K562 (cell line): ENCODE measurements around the gene C1orf167. TPM values are rescaled to one million over a fixed set of nuclear protein-coding genes. Genes with fewer than 3 reads are reported as not detected.

Experiments used
- EGR1 ChIP-seq: fragments of 450-650 bp; conservative IDR thresholded peaks from 2 replicates; pipeline ENCODE4 v1.6.1; 2017; ENCODE audit warnings: mild to moderate bottlenecking
- ELF4 ChIP-seq: fragments of 450-650 bp; formaldehyde crosslinking; IDR thresholded peaks from 2 replicates; pipeline ENCODE4 v1.4.0; 2022; ENCODE audit warnings: missing genetic modification characterization
- NFXL1 ChIP-seq: fragments of 450-650 bp; formaldehyde crosslinking; IDR thresholded peaks from 2 replicates; pipeline ENCODE4 v1.4.0; 2021; ENCODE audit warnings: mild to moderate bottlenecking
- POLR2AphosphoS2 ChIP-seq: IDR thresholded peaks from 2 replicates; pipeline ENCODE4 v1.6.1; 2012; ENCODE audit warnings: low read length, improper control_type of control experiment
- PPARD ChIP-seq: fragments of 250-450 bp; sonication (Bioruptor Pico); IDR thresholded peaks from 2 replicates; pipeline ENCODE4 v1.8.0; 2022; ENCODE audit warnings: inconsistent platforms, mild to moderate bottlenecking, moderate library complexity
- TAL1 ChIP-seq: fragments of 450-650 bp; IDR thresholded peaks from 2 replicates; pipeline ENCODE4 v1.6.1; 2016; ENCODE audit warnings: mild to moderate bottlenecking
- ZNF23 ChIP-seq: fragments of 250-450 bp; sonication (Bioruptor Pico); IDR thresholded peaks from 2 replicates; pipeline ENCODE4 v1.4.0; 2020; ENCODE audit warnings: mild to moderate bottlenecking
- ZNF263 ChIP-seq: sonication (generic); formaldehyde crosslinking; IDR thresholded peaks from 2 replicates; pipeline ENCODE4 v1.8.0; 2022; ENCODE audit warnings: mild to moderate bottlenecking, missing genetic modification reagents, borderline replicate concordance
- polyA plus RNA-seq, 8 experiments: library from polyadenylated mRNA; depleted of rRNA in 4 of 8; stranded (reverse) in 5 of 8; unstranded in 3 of 8; fragments of >200 nt; fragmentation: Nextera tagmentation in 2 of 8; fragmentation: Illumina TruSeq in 1 of 8; extraction: Ambion mirVana in 2 of 8; extraction: Trizol in 1 of 8; gene quantifications; 2 replicates each; pipeline versions ENCODE4 v1.2.1 to v1.2.3, GENCODE V29; 2011 to 2014; ENCODE audit warnings: inconsistent platforms in 1 of 8, missing spikeins in 1 of 8
- total RNA-seq, 7 experiments: library from RNA; depleted of rRNA in 6 of 7; stranded (reverse); fragments of >200 nt in 6 of 7; fragmentation: Illumina TruSeq in 2 of 7; extraction: Trizol in 2 of 7; gene quantifications; 2 replicates each; pipeline versions ENCODE4 v1.2.1 to v1.2.3, GENCODE V29; 2011 to 2021; ENCODE audit warnings: low replicate concordance in 1 of 7
- TF ChIP-seq, protein P1 (sequence below), 2 experiments: fragments of 450-650 bp; conservative IDR thresholded peaks; 2 replicates each; pipeline ENCODE4 v1.6.1; 2017; ENCODE audit warnings: mild to moderate bottlenecking in 2 of 2, moderate library complexity in 2 of 2
- TF ChIP-seq, protein P2 (sequence below): sonication (generic); formaldehyde crosslinking; IDR thresholded peaks from 2 replicates; pipeline ENCODE4 v1.9.0; 2022; ENCODE audit warnings: mild to moderate bottlenecking, missing genetic modification reagents
- TF ChIP-seq, protein P3 (sequence below): sonication (generic); formaldehyde crosslinking; IDR thresholded peaks from 2 replicates; pipeline ENCODE4 v1.8.0; 2022; ENCODE audit warnings: missing genetic modification reagents, mild to moderate bottlenecking, moderate library complexity, borderline replicate concordance
- TF ChIP-seq, protein P4 (sequence below), 2 experiments: IDR thresholded peaks; 2 replicates each; pipeline ENCODE4 v1.6.1; 2011; ENCODE audit warnings: borderline replicate concordance in 1 of 2, control low read depth in 1 of 2, low read depth in 1 of 2, low read length in 1 of 2, mild to moderate bottlenecking in 1 of 2, mixed read lengths in 1 of 2, moderate library complexity in 1 of 2; ENCODE audit not compliant: insufficient read depth in 1 of 2, insufficient read length in 1 of 2, poor library complexity in 1 of 2, severe bottlenecking in 1 of 2; ENCODE audit errors: extremely low read depth in 1 of 2
- TF ChIP-seq, protein P5 (sequence below): fragments of 450-650 bp; IDR thresholded peaks from 2 replicates; pipeline ENCODE4 v1.6.1; 2014; ENCODE audit warnings: low read depth, mild to moderate bottlenecking, moderate library complexity, borderline replicate concordance

C1orf167 gene
- total and polyA plus RNA-seq, 9 of the 15 experiments (the other 6 are each of a cell fraction or from before 2014, with no cell fraction given) = 0.22 to 0.86 (median 0.31) TPM; not detected in 2

DNA sequence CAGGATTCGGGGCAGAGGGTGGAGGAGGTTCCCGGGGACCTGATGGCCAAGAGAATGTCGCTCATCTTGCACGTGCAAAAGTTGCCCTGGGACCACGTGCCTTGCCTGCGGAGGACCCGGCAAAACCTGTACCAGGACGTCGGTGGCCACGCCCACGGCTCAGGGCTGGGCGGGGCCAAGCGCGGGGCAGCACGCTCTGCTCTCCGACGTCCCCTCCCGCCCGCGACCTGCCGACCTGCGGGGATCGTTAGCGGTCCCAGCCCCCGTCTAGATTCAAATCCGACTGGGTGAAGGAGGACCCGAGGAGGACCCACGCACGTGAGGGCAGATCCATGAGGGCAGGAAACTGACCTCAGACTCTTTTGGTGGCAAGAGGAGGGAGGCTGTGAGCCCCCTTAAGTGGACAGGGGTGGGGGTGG, at the start of gene C1orf167 (continued):
- TF ChIP-seq, protein P1, sequence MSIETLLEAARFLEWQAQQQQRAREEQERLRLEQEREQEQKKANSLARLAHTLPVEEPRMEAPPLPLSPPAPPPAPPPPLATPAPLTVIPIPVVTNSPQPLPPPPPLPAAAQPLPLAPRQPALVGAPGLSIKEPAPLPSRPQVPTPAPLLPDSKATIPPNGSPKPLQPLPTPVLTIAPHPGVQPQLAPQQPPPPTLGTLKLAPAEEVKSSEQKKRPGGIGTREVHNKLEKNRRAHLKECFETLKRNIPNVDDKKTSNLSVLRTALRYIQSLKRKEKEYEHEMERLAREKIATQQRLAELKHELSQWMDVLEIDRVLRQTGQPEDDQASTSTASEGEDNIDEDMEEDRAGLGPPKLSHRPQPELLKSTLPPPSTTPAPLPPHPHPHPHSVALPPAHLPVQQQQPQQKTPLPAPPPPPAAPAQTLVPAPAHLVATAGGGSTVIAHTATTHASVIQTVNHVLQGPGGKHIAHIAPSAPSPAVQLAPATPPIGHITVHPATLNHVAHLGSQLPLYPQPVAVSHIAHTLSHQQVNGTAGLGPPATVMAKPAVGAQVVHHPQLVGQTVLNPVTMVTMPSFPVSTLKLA (conservative IDR thresholded peaks at IDR 0.05) = peak in 1 of 2 experiments; percentile 74; a peak in 3 of 4 replicates
- TF ChIP-seq, protein P2, sequence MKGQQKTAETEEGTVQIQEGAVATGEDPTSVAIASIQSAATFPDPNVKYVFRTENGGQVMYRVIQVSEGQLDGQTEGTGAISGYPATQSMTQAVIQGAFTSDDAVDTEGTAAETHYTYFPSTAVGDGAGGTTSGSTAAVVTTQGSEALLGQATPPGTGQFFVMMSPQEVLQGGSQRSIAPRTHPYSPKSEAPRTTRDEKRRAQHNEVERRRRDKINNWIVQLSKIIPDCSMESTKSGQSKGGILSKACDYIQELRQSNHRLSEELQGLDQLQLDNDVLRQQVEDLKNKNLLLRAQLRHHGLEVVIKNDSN (CRISPR knock-in tag) = peak; percentile 72
- TF ChIP-seq POLR2AphosphoS2 (no peak), ZNF263 (peak; percentile 45), ELF4 (no peak), EGR1 (peak; percentile 52; the same call in 1 of the 2 replicates), TAL1 (no peak), ZNF23 (CRISPR knock-in tag) (no peak), PPARD (CRISPR knock-in tag) (no peak), NFXL1 (CRISPR knock-in tag) (no peak)
- TF ChIP-seq, protein P3, sequence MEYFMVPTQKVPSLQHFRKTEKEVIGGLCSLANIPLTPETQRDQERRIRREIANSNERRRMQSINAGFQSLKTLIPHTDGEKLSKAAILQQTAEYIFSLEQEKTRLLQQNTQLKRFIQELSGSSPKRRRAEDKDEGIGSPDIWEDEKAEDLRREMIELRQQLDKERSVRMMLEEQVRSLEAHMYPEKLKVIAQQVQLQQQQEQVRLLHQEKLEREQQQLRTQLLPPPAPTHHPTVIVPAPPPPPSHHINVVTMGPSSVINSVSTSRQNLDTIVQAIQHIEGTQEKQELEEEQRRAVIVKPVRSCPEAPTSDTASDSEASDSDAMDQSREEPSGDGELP (CRISPR knock-in tag) = 0 out of 2 replicates have a peak, but pooled peaks have one; percentile 26
- TF ChIP-seq, protein P4, sequence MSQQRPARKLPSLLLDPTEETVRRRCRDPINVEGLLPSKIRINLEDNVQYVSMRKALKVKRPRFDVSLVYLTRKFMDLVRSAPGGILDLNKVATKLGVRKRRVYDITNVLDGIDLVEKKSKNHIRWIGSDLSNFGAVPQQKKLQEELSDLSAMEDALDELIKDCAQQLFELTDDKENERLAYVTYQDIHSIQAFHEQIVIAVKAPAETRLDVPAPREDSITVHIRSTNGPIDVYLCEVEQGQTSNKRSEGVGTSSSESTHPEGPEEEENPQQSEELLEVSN (IDR thresholded peaks at IDR 0.05; ENCODE audit: borderline replicate concordance in 1 of 2, extremely low read depth in 1 of 2, insufficient read depth in 1 of 2, insufficient read length in 1 of 2, low read depth in 1 of 2, low read length in 1 of 2, poor library complexity in 1 of 2, severe bottlenecking in 1 of 2) = peak; percentile 93 to 96
- TF ChIP-seq, protein P5, sequence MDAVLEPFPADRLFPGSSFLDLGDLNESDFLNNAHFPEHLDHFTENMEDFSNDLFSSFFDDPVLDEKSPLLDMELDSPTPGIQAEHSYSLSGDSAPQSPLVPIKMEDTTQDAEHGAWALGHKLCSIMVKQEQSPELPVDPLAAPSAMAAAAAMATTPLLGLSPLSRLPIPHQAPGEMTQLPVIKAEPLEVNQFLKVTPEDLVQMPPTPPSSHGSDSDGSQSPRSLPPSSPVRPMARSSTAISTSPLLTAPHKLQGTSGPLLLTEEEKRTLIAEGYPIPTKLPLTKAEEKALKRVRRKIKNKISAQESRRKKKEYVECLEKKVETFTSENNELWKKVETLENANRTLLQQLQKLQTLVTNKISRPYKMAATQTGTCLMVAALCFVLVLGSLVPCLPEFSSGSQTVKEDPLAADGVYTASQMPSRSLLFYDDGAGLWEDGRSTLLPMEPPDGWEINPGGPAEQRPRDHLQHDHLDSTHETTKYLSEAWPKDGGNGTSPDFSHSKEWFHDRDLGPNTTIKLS = no peak
- TF ChIP-seq, all 486 proteins: peak for 35
